VCaP (cell line): ENCODE data around the gene PDE4A.

Experiments used
- H3K27ac ChIP-seq: fragments of 450-650 bp; 2 replicates; pipeline ENCODE4 v1.5.1; 2017
- TF ChIP-seq, protein P1 (sequence below): fragments of 450-650 bp; conservative IDR thresholded peaks from 2 replicates; pipeline ENCODE4 v1.5.1; 2017; ENCODE audit warnings: mild to moderate bottlenecking, moderate library complexity

Gene PDE4A

DNA sequence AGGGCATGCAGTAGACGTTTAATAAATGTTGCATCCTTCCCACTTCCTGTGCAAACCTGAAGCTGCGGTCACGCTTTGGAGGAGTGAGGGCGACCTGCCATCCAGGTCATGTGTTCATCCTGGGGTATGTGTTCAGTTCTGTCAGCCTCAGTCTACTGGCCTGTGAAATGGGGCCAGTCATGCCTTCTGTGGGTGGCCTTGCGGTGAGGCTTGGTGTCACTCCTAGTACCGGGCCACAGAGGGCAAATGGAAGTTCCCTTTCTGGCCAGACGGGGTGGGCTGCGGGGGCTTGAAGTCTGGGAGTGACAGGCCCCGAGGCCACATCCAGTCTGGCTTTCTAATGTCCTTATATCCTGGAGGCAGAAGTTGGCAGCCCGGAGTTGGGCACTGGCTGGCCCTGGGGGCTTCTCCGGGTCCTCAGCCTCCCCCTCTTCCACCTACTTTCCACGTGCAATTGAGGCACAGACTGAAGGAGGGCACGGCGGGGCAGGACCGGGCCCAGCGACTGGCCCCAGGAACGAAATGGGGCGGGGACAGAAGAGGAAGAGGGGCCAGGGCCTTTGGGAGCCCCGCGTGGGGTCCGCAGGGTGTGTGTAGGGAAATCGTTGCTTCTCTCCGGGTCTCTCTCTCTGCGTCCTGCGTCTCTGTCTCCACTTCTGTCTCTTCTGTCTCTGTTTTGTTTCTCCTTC lies 11.1 kb downstream of the PDE4A start:
- TF ChIP-seq, protein P1, sequence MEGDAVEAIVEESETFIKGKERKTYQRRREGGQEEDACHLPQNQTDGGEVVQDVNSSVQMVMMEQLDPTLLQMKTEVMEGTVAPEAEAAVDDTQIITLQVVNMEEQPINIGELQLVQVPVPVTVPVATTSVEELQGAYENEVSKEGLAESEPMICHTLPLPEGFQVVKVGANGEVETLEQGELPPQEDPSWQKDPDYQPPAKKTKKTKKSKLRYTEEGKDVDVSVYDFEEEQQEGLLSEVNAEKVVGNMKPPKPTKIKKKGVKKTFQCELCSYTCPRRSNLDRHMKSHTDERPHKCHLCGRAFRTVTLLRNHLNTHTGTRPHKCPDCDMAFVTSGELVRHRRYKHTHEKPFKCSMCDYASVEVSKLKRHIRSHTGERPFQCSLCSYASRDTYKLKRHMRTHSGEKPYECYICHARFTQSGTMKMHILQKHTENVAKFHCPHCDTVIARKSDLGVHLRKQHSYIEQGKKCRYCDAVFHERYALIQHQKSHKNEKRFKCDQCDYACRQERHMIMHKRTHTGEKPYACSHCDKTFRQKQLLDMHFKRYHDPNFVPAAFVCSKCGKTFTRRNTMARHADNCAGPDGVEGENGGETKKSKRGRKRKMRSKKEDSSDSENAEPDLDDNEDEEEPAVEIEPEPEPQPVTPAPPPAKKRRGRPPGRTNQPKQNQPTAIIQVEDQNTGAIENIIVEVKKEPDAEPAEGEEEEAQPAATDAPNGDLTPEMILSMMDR = no peak
- H3K27ac ChIP-seq = no peak overlapping the region

DNA sequence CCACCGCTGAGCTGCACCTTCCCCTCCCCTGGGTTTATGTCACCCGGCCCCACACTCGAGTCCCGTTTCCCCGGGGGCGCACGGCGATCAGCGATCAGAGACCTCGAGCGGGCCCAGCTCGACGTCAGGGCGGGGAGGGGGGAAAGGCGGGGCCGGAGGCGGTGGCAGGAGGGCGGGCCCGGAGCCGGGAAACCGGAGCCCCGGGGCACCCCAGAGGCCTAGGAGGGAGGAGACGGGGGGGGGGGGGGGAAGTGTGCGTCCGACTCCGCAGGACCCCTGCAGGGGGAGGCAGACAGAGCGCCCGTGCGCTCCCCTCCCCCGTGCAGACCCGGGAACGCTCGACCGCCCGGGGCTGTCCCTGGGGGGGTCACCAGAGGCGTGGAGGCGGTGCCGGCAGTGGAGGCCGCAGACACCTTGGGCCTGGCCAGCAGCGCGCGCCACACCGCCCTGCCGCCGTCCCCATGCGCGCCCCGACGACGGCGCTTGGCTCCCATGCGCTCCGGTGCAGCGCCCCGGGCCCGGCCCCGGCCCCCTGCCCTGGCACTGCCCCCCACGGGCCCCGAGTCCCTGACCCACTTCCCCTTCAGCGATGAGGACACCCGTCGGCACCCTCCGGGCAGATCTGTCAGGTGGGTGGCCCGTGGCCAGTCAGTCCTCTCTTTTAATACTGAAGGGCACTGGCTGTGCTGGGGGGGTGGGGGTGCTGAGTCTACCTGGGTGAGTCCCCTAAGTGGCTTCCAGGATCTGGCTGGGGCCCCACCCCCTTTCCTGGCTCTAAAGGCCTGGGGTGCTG lies 11.8 kb downstream of the PDE4A start:
- H3K27ac ChIP-seq = no peak overlapping the region
- TF ChIP-seq, protein P1 = no peak

DNA sequence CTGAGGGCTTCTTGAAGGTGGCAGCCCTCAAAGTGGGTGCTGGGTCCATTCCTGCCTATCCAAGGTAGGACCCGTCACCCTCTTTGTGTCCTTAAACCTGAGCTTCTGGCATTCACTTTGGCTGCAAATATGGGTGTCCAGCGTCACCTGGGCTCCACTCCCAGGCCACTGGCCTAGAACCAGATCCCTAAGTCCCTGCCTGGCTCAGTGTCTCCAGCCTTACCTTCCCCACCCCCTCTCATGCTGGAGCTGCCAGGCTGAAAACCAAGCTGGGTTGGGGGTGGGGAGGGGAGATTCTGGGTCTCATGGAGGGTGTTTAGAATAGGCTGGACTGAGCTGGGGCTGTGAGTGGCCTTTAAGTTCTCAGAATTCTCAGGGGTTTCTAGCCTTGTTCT lies 12.4 kb downstream of the PDE4A start:
- H3K27ac ChIP-seq = no peak overlapping the region
- TF ChIP-seq, protein P1 = no peak

DNA sequence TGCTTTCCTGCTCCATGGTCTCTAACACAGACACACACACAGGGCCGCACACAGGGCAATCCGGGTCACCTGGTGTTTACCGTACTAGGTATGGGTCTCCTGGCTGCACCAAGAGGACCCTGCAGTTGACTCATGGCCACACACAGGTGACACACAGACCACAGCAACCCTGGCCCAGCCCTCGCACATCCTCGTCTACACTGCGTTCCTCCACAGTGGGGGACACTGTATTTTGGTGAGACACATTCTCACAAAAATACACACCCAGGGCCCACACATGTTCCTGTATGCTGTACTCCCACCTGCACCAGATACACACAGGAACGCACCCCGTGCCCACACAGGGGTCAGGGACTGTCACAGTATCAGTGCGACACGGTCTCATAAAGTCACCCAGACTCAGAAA lies 12.8 kb downstream of the PDE4A start:
- TF ChIP-seq, protein P1 = no peak

DNA sequence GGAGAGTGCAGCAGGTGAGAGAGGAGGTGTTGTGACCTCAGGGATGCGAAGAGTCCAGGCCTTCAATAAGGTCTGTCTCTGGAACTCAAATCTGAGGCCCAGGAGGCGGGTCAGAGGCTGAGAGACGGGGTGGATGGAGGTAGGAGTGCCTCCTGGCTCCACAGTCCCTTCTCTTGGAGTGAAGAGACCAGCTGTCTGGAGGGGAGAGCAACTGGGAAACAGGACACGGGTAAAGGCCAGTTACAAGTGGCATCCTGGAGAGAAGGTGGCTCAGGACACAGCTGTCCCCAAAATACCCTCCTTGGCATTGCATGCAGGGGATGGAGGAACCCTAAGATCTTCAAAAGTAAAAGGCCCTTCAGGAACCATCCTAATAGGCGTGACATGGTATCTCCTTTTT lies 19.2 kb downstream of the PDE4A start:
- TF ChIP-seq, protein P1 = no peak

More for the DNA sequence above, 12.8 kb downstream of the PDE4A start:
- no peak overlapping the region for H3K27ac ChIP-seq

DNA sequence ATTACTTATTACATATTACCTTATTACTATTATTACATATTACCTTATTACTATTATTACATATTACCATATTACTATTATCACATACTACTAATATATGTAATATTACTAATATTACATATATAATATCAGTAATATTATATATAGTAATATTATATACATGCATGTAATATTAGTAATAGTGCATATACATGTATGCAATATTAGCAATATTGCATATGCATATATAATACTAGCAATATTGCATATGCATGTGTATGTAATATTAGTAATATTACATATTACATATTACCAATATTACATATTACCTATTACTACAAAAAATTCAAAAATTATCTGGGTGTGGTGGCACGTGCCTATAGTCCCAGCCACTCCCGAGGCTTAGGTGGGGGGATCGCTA lies 22.4 kb downstream of the PDE4A start:
- TF ChIP-seq, protein P1 = no peak
- H3K27ac ChIP-seq = no peak overlapping the region

More for the DNA sequence above, 19.2 kb downstream of the PDE4A start:
- H3K27ac ChIP-seq = no peak overlapping the region

DNA sequence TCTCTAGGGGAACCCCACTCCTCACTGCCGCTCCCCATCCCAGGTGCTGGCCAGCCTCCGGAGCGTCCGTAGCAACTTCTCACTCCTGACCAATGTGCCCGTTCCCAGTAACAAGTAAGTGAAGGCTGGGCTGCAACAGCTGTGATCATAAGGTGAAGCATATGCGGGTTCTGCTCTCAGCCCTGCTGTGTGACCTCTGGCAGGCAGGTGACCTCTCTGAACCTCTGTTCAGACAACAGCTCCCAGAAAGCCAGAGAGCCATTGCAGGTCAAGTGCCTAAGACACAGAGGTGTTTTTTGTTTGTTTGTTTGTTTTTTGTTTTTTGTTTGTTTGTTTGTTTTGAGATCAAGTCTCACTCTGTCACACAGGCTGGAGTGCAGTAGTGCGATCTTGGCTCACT lies 28.7 kb downstream of the PDE4A start:
- TF ChIP-seq, protein P1 = no peak
- H3K27ac ChIP-seq = no peak overlapping the region
